H1 (cell line): Measurements from ENCODE around the gene AURKAIP1. TPM values are rescaled to one million over a fixed set of nuclear protein-coding genes. Genes with fewer than 3 reads are reported as not detected.

ENCODE experiments used
- CTCF ChIA-PET: fragments of 300-600 bp; sonication (Branson Sonifier 250); formaldehyde crosslinking; loops from one replicate; lab custom pipeline; 2021; ENCODE audit not compliant: partially characterized antibody; lab: Charles Lee
- POLR2A ChIA-PET: fragments of 300-600 bp; sonication (Branson Sonifier 250); formaldehyde crosslinking; loops from one replicate; lab custom pipeline; 2021; ENCODE audit warnings: inconsistent platforms; ENCODE audit not compliant: partially characterized antibody; lab: Charles Lee
- DNase-seq, 2 experiments: peaks; one replicate each; pipeline versions ENCODE4 v3.0.0 to v3.0.0-alpha.2; 2010 to 2022; ENCODE audit warnings: low spot score in 2 of 2, low read depth in 1 of 2, mixed read lengths in 1 of 2
- FAIRE-seq: peaks from 2 replicates; lab custom pipeline; 2011; peaks lifted over from hg19 to GRCh38; lab: Jason Lieb, UNC
- H2AFZ ChIP-seq: 2 replicates; pipeline ENCODE4 v1.8.1; 2012; ENCODE audit warnings: low read length, inconsistent platforms
- H2AK5ac ChIP-seq: 2 replicates; pipeline ENCODE4 v1.6.1; 2013; ENCODE audit warnings: low read depth, low read length
- H2BK120ac ChIP-seq: replicated peaks from 2 replicates; pipeline ENCODE3; 2013; ENCODE audit warnings: low read depth, low read length, inconsistent platforms
- H2BK12ac ChIP-seq: 2 replicates; pipeline ENCODE4 v1.6.1; 2013; ENCODE audit warnings: low read depth, low read length
- H2BK15ac ChIP-seq: 2 replicates; pipeline ENCODE4 v1.6.1; 2013; ENCODE audit warnings: low read length
- H2BK20ac ChIP-seq: 2 replicates; pipeline ENCODE4 v1.6.1; 2013; ENCODE audit warnings: low read length
- H2BK5ac ChIP-seq: 2 replicates; pipeline ENCODE4 v1.6.1; 2013; ENCODE audit warnings: low read depth, low read length
- H3K14ac ChIP-seq: 2 replicates; pipeline ENCODE4 v1.6.1; 2013; ENCODE audit warnings: inconsistent platforms; ENCODE audit not compliant: insufficient read length
- H3K18ac ChIP-seq: 2 replicates; pipeline ENCODE4 v1.6.1; 2013; ENCODE audit warnings: low read length; ENCODE audit errors: extremely low read depth
- H3K23ac ChIP-seq: 2 replicates; pipeline ENCODE4 v1.6.1; 2013; ENCODE audit warnings: inconsistent platforms; ENCODE audit not compliant: insufficient read length
- H3K23me2 ChIP-seq: 2 replicates; pipeline ENCODE4 v1.6.1; 2013; ENCODE audit warnings: low read depth, low read length
- H3K27ac ChIP-seq: 2 replicates; pipeline ENCODE4 v1.6.1; 2011; ENCODE audit warnings: low read depth, low read length, inconsistent platforms
- H3K27me3 ChIP-seq, 4 experiments: replicated peaks in 1 of 4; 1 replicate in 1 of 4; 2 replicates in 3 of 4; pipeline versions ENCODE4 v1.6.1 to v1.8.1; 2011 to 2013; ENCODE audit warnings: low read length in 3 of 4, mild to moderate bottlenecking in 3 of 4, inconsistent platforms in 2 of 4, mixed read lengths in 2 of 4, moderate library complexity in 1 of 4; ENCODE audit not compliant: control insufficient read depth in 3 of 4, insufficient read depth in 3 of 4; ENCODE audit errors: extremely low read depth in 1 of 4
- H3K36me3 ChIP-seq, 4 experiments: 2 replicates each; pipeline versions ENCODE4 v1.6.1 to v1.8.1; 2011 to 2013; ENCODE audit warnings: mild to moderate bottlenecking in 4 of 4, low read length in 3 of 4, moderate library complexity in 2 of 4, control low read depth in 1 of 4, inconsistent platforms in 1 of 4; ENCODE audit not compliant: insufficient read depth in 4 of 4, control insufficient read depth in 2 of 4
- H3K4ac ChIP-seq: replicated peaks from 2 replicates; pipeline ENCODE3; 2013; ENCODE audit warnings: low read length, low read depth, mixed read lengths, inconsistent platforms; ENCODE audit not compliant: insufficient read length
- H3K4me1 ChIP-seq, 4 experiments: replicated peaks in 1 of 4; 1 replicate in 1 of 4; 2 replicates in 3 of 4; pipeline versions ENCODE4 v1.6.1 to v1.8.1; 2011 to 2013; ENCODE audit warnings: low read length in 3 of 4, inconsistent platforms in 2 of 4, mixed read lengths in 1 of 4; ENCODE audit not compliant: insufficient read depth in 4 of 4, control insufficient read depth in 3 of 4
- H3K4me2 ChIP-seq, 2 experiments: 2 replicates each; pipeline versions ENCODE4 v1.6.1 to v1.8.1; 2011 to 2013; ENCODE audit warnings: low read depth in 2 of 2, low read length in 2 of 2, control low read depth in 1 of 2, inconsistent platforms in 1 of 2, mild to moderate bottlenecking in 1 of 2; ENCODE audit not compliant: insufficient read depth in 1 of 2
- H3K4me3 ChIP-seq, 4 experiments: fragments of 200-600, 300-600 bp in 1 of 4; sonication (generic), shearing (Covaris generic), sonication (Bioruptor Twin) in 1 of 4; 2 replicates each; pipeline versions ENCODE4 v1.5.1 to v1.8.1; 2011 to 2016; ENCODE audit warnings: low read length in 4 of 4, low read depth in 3 of 4, control low read depth in 2 of 4, inconsistent platforms in 2 of 4, mild to moderate bottlenecking in 2 of 4, mixed read lengths in 1 of 4, moderate library complexity in 1 of 4; ENCODE audit not compliant: insufficient read depth in 2 of 4; ENCODE audit errors: extremely low read depth in 1 of 4
- H3K56ac ChIP-seq: replicated peaks from 2 replicates; pipeline ENCODE3; 2013; ENCODE audit warnings: low read depth, mild to moderate bottlenecking, mixed read lengths, low read length, inconsistent platforms; ENCODE audit not compliant: insufficient read length
- H3K79me1 ChIP-seq: 2 replicates; pipeline ENCODE4 v1.6.1; 2013; ENCODE audit warnings: low read depth, low read length, control low read depth
- H3K79me2 ChIP-seq, 2 experiments: 2 replicates each; pipeline versions ENCODE4 v1.6.1 to v1.8.1; 2012 to 2013; ENCODE audit warnings: low read length in 2 of 2, mild to moderate bottlenecking in 2 of 2, inconsistent platforms in 1 of 2; ENCODE audit not compliant: insufficient read depth in 2 of 2, control insufficient read depth in 1 of 2
- H3K9ac ChIP-seq, 4 experiments: replicated peaks in 1 of 4; 1 replicate in 1 of 4; 2 replicates in 3 of 4; pipeline versions ENCODE4 v1.6.1 to v1.8.1; 2011 to 2013; ENCODE audit warnings: low read depth in 3 of 4, low read length in 3 of 4, control low read depth in 2 of 4, mild to moderate bottlenecking in 2 of 4, moderate library complexity in 2 of 4, inconsistent platforms in 1 of 4; ENCODE audit errors: extremely low read depth in 1 of 4
- H3K9me3 ChIP-seq, 2 experiments: 2 replicates each; pipeline versions ENCODE4 v1.6.1 to v1.8.1; 2012 to 2013; ENCODE audit warnings: mild to moderate bottlenecking in 2 of 2, moderate library complexity in 2 of 2, control low read depth in 1 of 2, inconsistent platforms in 1 of 2, low read depth in 1 of 2, low read length in 1 of 2, mixed read lengths in 1 of 2; ENCODE audit not compliant: insufficient read depth in 2 of 2
- H4K20me1 ChIP-seq, 2 experiments: replicated peaks in 1 of 2; 2 replicates each; pipeline versions ENCODE3 to v1.8.1; 2011 to 2013; ENCODE audit warnings: inconsistent platforms in 2 of 2, low read length in 2 of 2, mild to moderate bottlenecking in 1 of 2; ENCODE audit not compliant: insufficient read depth in 2 of 2, control insufficient read depth in 1 of 2
- H4K5ac ChIP-seq: 2 replicates; pipeline ENCODE4 v1.6.1; 2013; ENCODE audit warnings: low read length, low read depth, mixed read lengths, inconsistent platforms; ENCODE audit not compliant: insufficient read length
- H4K8ac ChIP-seq: 2 replicates; pipeline ENCODE4 v1.8.0; 2013; ENCODE audit warnings: mild to moderate bottlenecking, moderate library complexity, low read length, inconsistent platforms; ENCODE audit not compliant: insufficient read depth; ENCODE audit errors: extremely low read depth
- H4K91ac ChIP-seq: replicated peaks from 2 replicates; pipeline ENCODE3; 2013; ENCODE audit warnings: low read length, mixed read lengths, inconsistent platforms; ENCODE audit not compliant: insufficient read length
- ASH2L ChIP-seq: fragments of 200-600, 300-600 bp; sonication (generic); IDR thresholded peaks from one replicate; pipeline ENCODE4 v1.7.1; 2017; ENCODE audit warnings: low read length
- CBX5 ChIP-seq: fragments of 300-800, 300-1000 bp; sonication (generic); IDR thresholded peaks from 2 replicates; pipeline ENCODE4 v1.7.1; 2016; ENCODE audit warnings: antibody characterized with exemption, low read length, low read depth
- EZH2 ChIP-seq: fragments of 200-600 bp; sonication (generic); IDR thresholded peaks from 2 replicates; pipeline ENCODE4 v1.7.1; 2012; ENCODE audit warnings: low read depth, mild to moderate bottlenecking, moderate library complexity, low read length, inconsistent platforms; ENCODE audit not compliant: severe bottlenecking
- FOSL1 ChIP-seq: IDR thresholded peaks from 2 replicates; pipeline ENCODE4 v1.6.1; 2011; ENCODE audit warnings: mild to moderate bottlenecking, low read depth, low read length, moderate library complexity; ENCODE audit not compliant: insufficient read depth
- GABPA ChIP-seq: IDR thresholded peaks from 2 replicates; pipeline ENCODE4 v1.6.1; 2011; ENCODE audit warnings: mild to moderate bottlenecking, low read length, moderate library complexity, borderline replicate concordance; ENCODE audit not compliant: insufficient read depth
- POLR2AphosphoS5 ChIP-seq: IDR thresholded peaks from 2 replicates; pipeline ENCODE4 v1.6.1; 2011; ENCODE audit warnings: low read depth, low read length
- SIRT6 ChIP-seq: IDR thresholded peaks from one replicate; pipeline ENCODE4 v1.7.1; 2012; ENCODE audit warnings: low read length, inconsistent platforms
- WGBS, 2 experiments: shearing (Covaris generic) in 1 of 2; methylation state at CpG; one replicate each; pipeline versions ENCODE4 v1.1.6 to v1.1.7; 2013 to 2015; ENCODE audit warnings: low lambda C conversion rate in 2 of 2, mixed read lengths in 2 of 2, inconsistent platforms in 1 of 2, low coverage in 1 of 2, missing lambda C conversion rate in 1 of 2; ENCODE audit not compliant: insufficient replicate concordance in 2 of 2, insufficient coverage in 1 of 2, insufficient read length in 1 of 2; ENCODE audit errors: extremely low coverage in 1 of 2, missing lambda C conversion rate in 1 of 2; 5-methylcytosine and 5-hydroxymethylcytosine counted together
- polyA plus RNA-seq, 7 experiments: library from polyadenylated mRNA; depleted of rRNA in 3 of 7; stranded (reverse) in 5 of 7; unstranded in 2 of 7; fragments of >200 nt in 5 of 7; fragments of 200-250 nt in 2 of 7; gene quantifications; 1 replicate in 5 of 7; 2 replicates in 1 of 7; 4 replicates in 1 of 7; pipeline versions ENCODE4 v1.2.1 to v1.2.3, GENCODE V29; 2011 to 2013; ENCODE audit warnings: missing spikeins in 2 of 7, mixed read lengths in 2 of 7
- total RNA-seq: library from RNA; stranded (reverse); fragmentation: NEBNext Ultra II Directional; extraction: Animal tissue kit (Norgen Biotek cat#: 25700); gene quantifications from 2 replicates; pipeline ENCODE4 v1.2.1, GENCODE V29; 2021

The AURKAIP1 gene
- total and polyA plus RNA-seq, 2 of the 8 experiments (the other 6 are each of a cell fraction or from before 2014, with no cell fraction given): 87.8 to 194 TPM

GRCh38 chr1:1401457-1402010 lies 26.5 kb upstream of the AURKAIP1 start:
- Histone ChIP-seq H3K4me3 (no peak overlapping the region), H2BK12ac (no peak overlapping the region), H3K14ac (no peak overlapping the region), H2AK5ac (no peak overlapping the region), H3K27me3 (no peaks in the 10 kb centered on the region), H4K20me1 (peaks cover 11 to 26% of the 10 kb centered on the region in 2 experiments), H3K79me2 (peaks cover 9 to 55% of the 10 kb centered on the region in 2 experiments; a peak in 3 of 4 replicates), H3K23me2 (peaks cover 22% of the 10 kb centered on the region), H3K9me3 (no peaks in the 10 kb centered on the region), H2BK15ac (no peak overlapping the region), H4K8ac (no peak overlapping the region), H4K91ac (no peak overlapping the region), H3K27ac (no peak overlapping the region; the same call in 1 of the 2 replicates), H2AFZ (no peak overlapping the region), H3K56ac (no peak overlapping the region), H3K9ac (no peak overlapping the region), H3K4me1 (peaks cover 0 to 23% (median 14%) of the 10 kb centered on the region in 4 experiments; a peak in 6 of 7 replicates), H3K79me1 (peaks cover 22% of the 10 kb centered on the region), H4K5ac (no peak overlapping the region), H2BK120ac (no peak overlapping the region), H3K4ac (no peak overlapping the region), H3K18ac (no peak overlapping the region), H2BK5ac (no peak overlapping the region), H3K36me3 (peaks cover 29 to 65% (median 43%) of the 10 kb centered on the region in 4 experiments), H3K4me2 (peak overlapping the region in 1 of 2 experiments; percentile 91; a peak in 1 of 4 replicates), H3K23ac (no peak overlapping the region), H2BK20ac (no peak overlapping the region)
- ChIA-PET POLR2A (interaction anchor here (0.6 to 27.7 kb wide), 17 partner anchors 9 to 165 kb away, joined by 3 to 719 read pairs (median 4); partner anchors contain the start of genes ANKRD65, AURKAIP1, CCNL2 and VWA1), CTCF (interaction anchor here (0.9 to 3.6 kb wide), 18 partner anchors 9 to 370 kb away, joined by 3 to 32 read pairs (median 8); partner anchors contain the start of genes ATAD3C and AURKAIP1)
- 97% methylated on average over 7 of the region's 7 CpGs; no CpG with 5 or more reads in 1 of the 2 experiments for WGBS, 2 experiments
- no peak for DNase-seq
- no peak for FAIRE-seq
- TF ChIP-seq ASH2L (no peak), GABPA (no peak), FOSL1 (no peak), SIRT6 (no peak), POLR2AphosphoS5 (peak; percentile 78), EZH2 (no peak), CBX5 (no peak)
